Stomach (tissue), 4 donors: Measurements from ENCODE around the gene OSBPL2.

ENCODE experiments used
- CTCF ChIP-seq, 7 experiments: fragments of 450-650 bp in 4 of 7; fragments of 200-600 bp in 3 of 7; sonication (generic) in 3 of 7; IDR thresholded peaks; one replicate each; pipeline ENCODE4 v1.5.1; 2016 to 2019; ENCODE audit warnings: antibody characterized with exemption in 7 of 7, control low read depth in 2 of 7, mild to moderate bottlenecking in 1 of 7
- EP300 ChIP-seq: sonication (generic); formaldehyde crosslinking; IDR thresholded peaks from one replicate; pipeline ENCODE4 v1.6.1; 2017; ENCODE audit warnings: antibody characterized with exemption
- POLR2A ChIP-seq, 4 donors: fragments of 450-650 bp; IDR thresholded peaks; one replicate each; pipeline ENCODE4 v1.6.1; 2016; ENCODE audit warnings: antibody characterized with exemption in 4 of 4, control low read depth in 2 of 4, mild to moderate bottlenecking in 1 of 4, moderate library complexity in 1 of 4
- POLR2AphosphoS5 ChIP-seq, 3 donors: sonication (generic); formaldehyde crosslinking; IDR thresholded peaks; one replicate each; pipeline ENCODE4 v1.6.1; 2016; ENCODE audit warnings: antibody characterized with exemption in 3 of 3

DNA sequence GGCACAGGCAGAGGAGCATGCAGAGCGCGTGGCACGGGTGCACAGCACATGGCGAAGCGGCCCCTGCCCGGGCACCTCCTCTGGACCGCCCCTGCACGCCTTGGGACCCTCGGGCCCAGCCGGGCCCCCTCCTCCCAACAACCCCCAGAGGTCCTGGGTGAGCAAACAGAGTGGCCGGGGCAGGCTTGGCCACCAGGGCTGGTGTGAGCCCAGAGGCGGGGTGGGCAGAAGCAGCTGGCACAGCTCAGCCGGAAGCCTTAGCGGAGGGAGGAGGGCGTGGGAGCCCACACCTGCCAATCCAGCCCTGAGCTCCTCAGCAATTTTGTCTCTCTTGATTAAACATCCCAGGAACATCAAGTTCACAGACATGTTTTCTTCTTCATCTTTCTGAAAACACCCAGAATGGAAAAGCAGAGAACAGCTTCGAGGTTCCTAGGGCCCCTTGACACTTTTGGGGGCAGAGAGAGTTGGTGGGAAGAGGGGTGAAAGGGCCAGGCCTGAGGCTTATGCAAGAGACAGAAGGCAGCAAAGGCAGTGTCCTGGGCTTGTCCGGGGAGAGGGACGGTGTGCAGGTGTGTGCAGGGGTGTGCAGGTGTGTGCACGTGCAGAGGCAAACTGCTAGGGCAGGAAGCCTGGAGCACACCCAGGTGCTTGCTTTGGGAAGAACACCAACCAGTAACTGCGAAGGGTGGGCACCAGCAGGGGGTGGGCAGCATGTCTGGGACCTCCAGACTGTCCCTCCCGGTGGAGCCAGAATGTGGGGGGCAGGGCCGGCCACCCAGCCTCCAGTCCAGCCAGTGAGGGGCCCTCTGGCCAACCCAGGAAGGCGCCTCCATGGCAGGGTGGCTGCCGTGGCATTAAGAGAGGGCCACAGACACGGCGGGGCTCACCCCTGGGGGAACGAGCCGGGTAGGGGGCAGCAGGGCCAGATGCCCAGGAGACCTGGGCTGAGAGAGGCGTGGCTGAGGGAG lies 23.0 kb upstream of the OSBPL2 start:
- no peak for TF ChIP-seq POLR2AphosphoS5 (IDR thresholded peaks at IDR 0.05)
- TF ChIP-seq CTCF (IDR thresholded peaks at IDR 0.05), result no peak
- no peak for TF ChIP-seq POLR2A (IDR thresholded peaks at IDR 0.05)
- no peak for TF ChIP-seq EP300
